GM12878 (cell line): Measurements from ENCODE around the gene PAX5. TPM values are rescaled to one million over a fixed set of nuclear protein-coding genes. Genes with fewer than 3 reads are reported as not detected.

Experiments
- ATAC-seq: fragments of 200-7000 bp; cut with Tn5 transposase; 3 replicates; pipeline ENCODE4 v1.9.1; 2020; ENCODE audit warnings: mild to moderate bottlenecking, moderate library complexity
- BruUV-seq: library from RNA; stranded (reverse); fragments of 400-500 nt; replicated peaks from 2 replicates; lab custom pipeline; 2021; lab: Mats Ljungman, UMichigan
- CTCF ChIA-PET: fragments of 300-600 bp; sonication (Branson Sonifier 250); formaldehyde crosslinking; extraction: SDS; loops from one replicate; lab custom pipeline; 2021; ENCODE audit warnings: inconsistent platforms; lab: Yijun Ruan, JAX
- POLR2A ChIA-PET: fragments of 350-600 bp; formaldehyde crosslinking; extraction: SDS; loops from one replicate; lab custom pipeline; 2021; ENCODE audit warnings: inconsistent platforms; lab: Charles Lee
- RAD21 ChIA-PET: fragments of 300-600 bp; sonication (Branson Sonifier 250); formaldehyde crosslinking; loops from one replicate; lab custom pipeline; 2023; ENCODE audit warnings: antibody characterized with exemption; ENCODE audit not compliant: unreplicated experiment; lab: Charles Lee
- SMC1A ChIA-PET: fragments of 300-600 bp; sonication (Branson Sonifier 250); formaldehyde crosslinking; loops from one replicate; lab custom pipeline; 2023; ENCODE audit not compliant: unreplicated experiment, uncharacterized antibody; lab: Charles Lee
- DNase-seq: peaks from one replicate; pipeline ENCODE4 v3.0.0-alpha.2; 2011; ENCODE audit warnings: low read depth, low spot score
- FAIRE-seq: peaks from 3 replicates; lab custom pipeline; 2011; peaks lifted over from hg19 to GRCh38; lab: Jason Lieb, UNC
- H2AFZ ChIP-seq: 2 replicates; pipeline ENCODE4 v1.6.0; 2011; ENCODE audit warnings: low read depth, low read length, control low read depth; ENCODE audit not compliant: control insufficient read depth
- H3K27ac ChIP-seq: 2 replicates; pipeline ENCODE4 v1.5.1; 2011; ENCODE audit warnings: control low read depth; ENCODE audit not compliant: control insufficient read depth, insufficient read depth
- H3K27me3 ChIP-seq, 2 experiments: replicated peaks in 1 of 2; 2 replicates each; pipeline versions ENCODE4 v1.6.0 to v1.6.1; 2011; ENCODE audit warnings: low read length in 1 of 2; ENCODE audit not compliant: control insufficient read depth in 2 of 2, insufficient read depth in 2 of 2
- H3K36me3 ChIP-seq, 2 experiments: 2 replicates each; pipeline ENCODE4 v1.5.1; 2011; ENCODE audit warnings: low read length in 1 of 2; ENCODE audit not compliant: control insufficient read depth in 2 of 2, insufficient read depth in 2 of 2
- H3K4me1 ChIP-seq: 2 replicates; pipeline ENCODE4 v1.6.1; 2011; ENCODE audit warnings: mild to moderate bottlenecking, low read length, moderate library complexity, mixed read lengths; ENCODE audit not compliant: control insufficient read depth, insufficient read depth
- H3K4me2 ChIP-seq: 2 replicates; pipeline ENCODE4 v1.6.0; 2011; ENCODE audit warnings: control low read depth; ENCODE audit not compliant: control insufficient read depth, insufficient read depth
- H3K4me3 ChIP-seq: fragments of 200-600 bp; sonication (generic); 2 replicates; pipeline ENCODE4 v1.5.1; 2016
- H3K79me2 ChIP-seq: 2 replicates; pipeline ENCODE4 v1.6.0; 2011; ENCODE audit warnings: low read length; ENCODE audit not compliant: control insufficient read depth, insufficient read depth
- H3K9ac ChIP-seq: 2 replicates; pipeline ENCODE4 v1.8.0; 2011; ENCODE audit warnings: low read length, control low read depth, mixed read lengths; ENCODE audit not compliant: control insufficient read depth, insufficient read depth
- H3K9me3 ChIP-seq: replicated peaks from 3 replicates; pipeline ENCODE4 v1.5.1; 2011; ENCODE audit warnings: mild to moderate bottlenecking, low read length; ENCODE audit not compliant: control insufficient read depth, insufficient read depth
- H4K20me1 ChIP-seq: 2 replicates; pipeline ENCODE4 v1.6.0; 2011; ENCODE audit not compliant: control insufficient read depth, insufficient read depth
- ASH2L ChIP-seq: fragments of 300-600, 200-600 bp; sonication (generic); IDR thresholded peaks from 2 replicates; pipeline ENCODE4 v1.6.1; 2017; ENCODE audit warnings: low read depth, mild to moderate bottlenecking, borderline replicate concordance
- CHD4 ChIP-seq: fragments of 200-600 bp; sonication (generic); IDR thresholded peaks from 2 replicates; pipeline ENCODE4 v1.6.1; 2016; ENCODE audit warnings: mild to moderate bottlenecking
- CREM ChIP-seq: IDR thresholded peaks from 2 replicates; pipeline ENCODE4 v1.6.1; 2014; ENCODE audit warnings: antibody characterized with exemption, low read depth
- ELK1 ChIP-seq: IDR thresholded peaks from 2 replicates; pipeline ENCODE4 v1.6.1; 2012; ENCODE audit warnings: low read depth, low read length, improper control_type of control experiment
- ETV6 ChIP-seq, 2 experiments: fragments of 450-650 bp in 1 of 2; IDR thresholded peaks in 1 of 2; conservative IDR thresholded peaks in 1 of 2; 2 replicates each; pipeline ENCODE4 v1.6.1; 2014; ENCODE audit warnings: antibody characterized with exemption in 1 of 2, borderline replicate concordance in 1 of 2, low read depth in 1 of 2, mild to moderate bottlenecking in 1 of 2, moderate library complexity in 1 of 2
- GABPA ChIP-seq: IDR thresholded peaks from 2 replicates; pipeline ENCODE4 v1.6.1; 2014; ENCODE audit warnings: antibody characterized with exemption, low read depth, mild to moderate bottlenecking, inconsistent platforms
- KLF5 ChIP-seq: fragments of 450-650 bp; IDR thresholded peaks from 2 replicates; pipeline ENCODE4 v1.6.1; 2014; ENCODE audit warnings: mild to moderate bottlenecking; ENCODE audit not compliant: partially characterized antibody
- MYC ChIP-seq: IDR thresholded peaks from 2 replicates; pipeline ENCODE4 v1.6.1; 2011; ENCODE audit warnings: mild to moderate bottlenecking, low read length, moderate library complexity, inconsistent platforms; ENCODE audit not compliant: insufficient read depth, insufficient replicate concordance, insufficient read length, severe bottlenecking
- NR2C2 ChIP-seq: IDR thresholded peaks from 2 replicates; pipeline ENCODE4 v1.6.1; 2011; ENCODE audit warnings: borderline replicate concordance, low read depth; ENCODE audit not compliant: control insufficient read depth, insufficient read length
- NR2F1 ChIP-seq: fragments of 450-650 bp; conservative IDR thresholded peaks from 2 replicates; pipeline ENCODE4 v1.6.1; 2017; ENCODE audit warnings: mild to moderate bottlenecking
- POLR2AphosphoS5 ChIP-seq: IDR thresholded peaks from 2 replicates; pipeline ENCODE4 v1.6.1; 2011; ENCODE audit warnings: mild to moderate bottlenecking, low read length, inconsistent platforms
- SP1 ChIP-seq: IDR thresholded peaks from one replicate; pipeline ENCODE4 v1.6.1; 2011; ENCODE audit warnings: low read depth, low read length
- SPI1 ChIP-seq: IDR thresholded peaks from 2 replicates; pipeline ENCODE4 v1.6.1; 2011; ENCODE audit warnings: low read depth, mild to moderate bottlenecking, low read length, moderate library complexity, borderline replicate concordance; ENCODE audit not compliant: insufficient read depth
- WGBS: methylation state at CpG from one replicate; pipeline ENCODE4 v1.1.6; 2016; ENCODE audit warnings: low lambda C conversion rate; ENCODE audit not compliant: insufficient replicate concordance, insufficient coverage; ENCODE audit errors: missing lambda C conversion rate; 5-methylcytosine and 5-hydroxymethylcytosine counted together
- in situ Hi-C: fragments of 300-500 bp; cut with MboI; formaldehyde crosslinking; loops from 9 replicates; pipeline ENCODE4 v1.14.3; 2018; ENCODE audit warnings: mixed read lengths
- intact Hi-C: fragments of 100-400 bp; cut with micrococcal nuclease; formaldehyde crosslinking; loops from one replicate; pipeline ENCODE4 v1.14.2; 2022; ENCODE audit not compliant: unreplicated experiment
- polyA plus RNA-seq, 11 experiments: library from polyadenylated mRNA; depleted of rRNA in 4 of 11; unstranded in 6 of 11; stranded (reverse) in 5 of 11; fragments of >200 nt; fragmentation: Nextera tagmentation in 4 of 11; fragmentation: Illumina TruSeq in 1 of 11; extraction: Ambion mirVana in 4 of 11; extraction: Trizol in 1 of 11; gene quantifications; 1 replicate in 1 of 11; 2 replicates in 10 of 11; pipeline versions ENCODE4 v1.2.1 to v1.2.3, GENCODE V29; 2011 to 2016; ENCODE audit warnings: inconsistent platforms in 2 of 11, missing spikeins in 2 of 11, low read depth in 1 of 11
- total RNA-seq, 4 experiments: library from RNA; depleted of rRNA in 3 of 4; stranded (reverse); fragments of >200 nt in 3 of 4; fragmentation: Illumina TruSeq in 1 of 4; extraction: Trizol in 1 of 4; gene quantifications; 2 replicates each; pipeline versions ENCODE4 v1.2.1 to v1.2.3, GENCODE V29; 2013 to 2021
- TF ChIP-seq, protein P1 (sequence below): IDR thresholded peaks from 2 replicates; pipeline ENCODE4 v1.6.1; 2012; ENCODE audit warnings: low read depth, low read length, improper control_type of control experiment

PAX5 gene
- total and polyA plus RNA-seq, 10 of the 15 experiments (the other 5 are each of a cell fraction or from before 2014, with no cell fraction given): 2.2 to 123 (median 31.9) TPM

DNA sequence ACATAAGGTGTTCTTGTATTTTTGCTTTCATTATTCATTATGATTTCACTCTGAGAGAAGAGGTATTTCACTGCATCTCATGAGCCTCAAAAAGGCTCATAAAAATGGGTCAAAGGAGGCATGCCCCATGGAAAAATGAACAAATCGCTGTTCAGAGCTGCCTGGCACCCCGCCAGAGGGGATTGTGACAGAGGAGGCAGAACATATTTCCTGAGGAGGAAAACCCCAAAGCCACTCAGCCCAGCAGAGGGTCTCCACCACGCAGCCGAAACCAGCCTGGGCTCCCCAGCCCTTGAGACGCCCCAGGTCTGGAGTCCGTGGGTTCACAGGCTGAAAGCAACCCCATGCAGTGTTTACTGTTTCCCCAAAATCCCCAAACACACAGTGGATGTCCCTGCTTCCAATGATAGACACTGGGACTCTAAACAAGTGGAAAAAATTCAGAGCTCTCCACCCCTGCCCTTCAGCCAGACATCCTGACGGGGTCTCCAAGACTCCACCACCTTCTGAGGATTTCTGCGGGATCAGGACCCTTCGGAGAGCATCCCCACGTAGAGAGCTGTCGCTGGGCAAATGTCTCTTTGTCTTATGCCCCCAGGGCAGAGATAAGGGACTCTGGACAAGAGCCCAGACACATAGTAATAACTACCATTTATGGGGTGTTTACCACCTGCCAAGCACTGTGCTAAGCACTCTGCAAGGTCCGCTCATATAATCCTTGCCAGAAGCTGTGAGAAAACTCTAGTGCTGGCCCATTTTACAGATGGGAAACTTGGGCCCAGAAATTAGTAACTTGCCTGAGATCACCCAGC lies 122.3 kb downstream of the PAX5 start:
- DNase-seq (no peak), ATAC-seq (no peak), FAIRE-seq (no peak)
- H3K9ac ChIP-seq: no peak overlapping the region
- BruUV-seq: no TSS peak
- ChIA-PET CTCF (interaction anchor here (0.9 kb wide), 1 partner anchor 39 kb away, joined by 5 read pairs; no protein-coding TSS in a partner anchor), SMC1A (interaction anchor here (1.1 kb wide), 1 partner anchor 26 kb away, joined by 4 read pairs; no protein-coding TSS in a partner anchor), RAD21 (no interaction called here), POLR2A (no interaction called here)
- H3K4me3 ChIP-seq: no peak overlapping the region
- H2AFZ ChIP-seq: no peak overlapping the region
- no peaks in the 10 kb centered on the region for H3K4me1 ChIP-seq
- H3K9me3 ChIP-seq: no peaks in the 10 kb centered on the region
- WGBS: 87% methylated on average over 12 of the region's 12 CpGs
- TF ChIP-seq ASH2L: no peak
- no peak for TF ChIP-seq NR2F1
- TF ChIP-seq NR2C2: no peak
- TF ChIP-seq CREM: no peak
- no peak for TF ChIP-seq ETV6 (conservative IDR thresholded peaks at IDR 0.05 in 1 of 2, IDR thresholded peaks at IDR 0.05 in 1 of 2; ENCODE audit: borderline replicate concordance in 1 of 2, low read depth in 1 of 2)
- no peak for TF ChIP-seq SPI1
- TF ChIP-seq MYC: no peak
- TF ChIP-seq GABPA: no peak
- no peak for TF ChIP-seq ELK1
- no peak for TF ChIP-seq SP1
- TF ChIP-seq KLF5: no peak
- no peak for TF ChIP-seq POLR2AphosphoS5
- TF ChIP-seq, protein P1, sequence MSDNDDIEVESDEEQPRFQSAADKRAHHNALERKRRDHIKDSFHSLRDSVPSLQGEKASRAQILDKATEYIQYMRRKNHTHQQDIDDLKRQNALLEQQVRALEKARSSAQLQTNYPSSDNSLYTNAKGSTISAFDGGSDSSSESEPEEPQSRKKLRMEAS: no peak
- TF ChIP-seq CHD4: no peak
- in situ Hi-C loops (no loop called here), intact Hi-C loops (no loop called here)
- no peak overlapping the region for H3K4me2 ChIP-seq
- no peaks in the 10 kb centered on the region for H4K20me1 ChIP-seq
- peaks cover 24 to 28% of the 10 kb centered on the region in 2 experiments; a peak in 3 of 4 replicates for H3K36me3 ChIP-seq
- no peak overlapping the region for H3K27ac ChIP-seq
- no peaks in the 10 kb centered on the region; the same call in none of the 2 replicates for H3K79me2 ChIP-seq
- no peaks in the 10 kb centered on the region for H3K27me3 ChIP-seq
